ENCODE measurements around the gene RTN4RL2. TPM values are rescaled to one million over a fixed set of nuclear protein-coding genes. Genes with fewer than 3 reads are reported as not detected.

The RTN4RL2 gene
- total RNA-seq, 1 experiment from 2014 or later: 15.5 TPM

- TF ChIP-seq CTCF (IDR thresholded peaks at IDR 0.05) (no peak), CREB1 (CRISPR knock-in tag; IDR thresholded peaks at IDR 0.05) (no peak), ELF4 (CRISPR knock-in tag; IDR thresholded peaks at IDR 0.05; ENCODE audit: low read depth) (no peak), PREB (CRISPR knock-in tag; IDR thresholded peaks at IDR 0.05; ENCODE audit: borderline replicate concordance) (no peak), ZMAT4 (CRISPR knock-in tag; IDR thresholded peaks at IDR 0.05) (no peak), HMGXB4 (CRISPR knock-in tag; IDR thresholded peaks at IDR 0.05) (no peak), NR2C2 (CRISPR knock-in tag; IDR thresholded peaks at IDR 0.05) (no peak)
- ChIA-PET POLR2A (interaction anchor here (1.5 kb wide), 1 partner anchor 17 kb away, joined by 4 read pairs; no protein-coding TSS in a partner anchor), CTCF (interaction anchor here (0.9 to 2.6 kb wide), 10 partner anchors 8 to 176 kb away, joined by 3 to 18 read pairs (median 4); partner anchors contain the start of gene RTN4RL2)
- H3K36me3 Mint-ChIP-seq: peaks cover 7% of the 10 kb centered on the region
- peak; percentile 7; the same call in 1 of the 2 replicates for ATAC-seq
- no peak for DNase-seq (ENCODE audit: low spot score)
- no peaks in the 10 kb centered on the region for H3K9me3 Mint-ChIP-seq
- peak overlapping the region; percentile 12 for H3K27ac Mint-ChIP-seq
- H3K27me3 Mint-ChIP-seq (ENCODE audit: low read depth): peaks cover 11% of the 10 kb centered on the region
- peaks cover 33% of the 10 kb centered on the region for H3K4me1 Mint-ChIP-seq
- H3K4me3 Mint-ChIP-seq: no peak overlapping the region
Measured at GRCh38 chr11:57468276-57468675, 7.9 kb downstream of the RTN4RL2 start.

GRCh38 chr11:57469268-57469667 lies 8.9 kb downstream of the RTN4RL2 start:
- ChIA-PET CTCF (interaction anchor here (1.0 to 2.6 kb wide), 2 partner anchors 9 to 12 kb away, joined by 3 to 18 read pairs; partner anchors contain the start of gene RTN4RL2), POLR2A (no interaction called here)
- TF ChIP-seq TEAD4 (CRISPR knock-in tag; IDR thresholded peaks at IDR 0.05) (no peak), ZBTB21 (CRISPR knock-in tag; IDR thresholded peaks at IDR 0.05; ENCODE audit: borderline replicate concordance) (no peak), NR1H2 (CRISPR knock-in tag; IDR thresholded peaks at IDR 0.05) (no peak), STAT6 (CRISPR knock-in tag; conservative IDR thresholded peaks at IDR 0.05; ENCODE audit: low read depth) (no peak), ZNF532 (CRISPR knock-in tag; IDR thresholded peaks at IDR 0.05; ENCODE audit: borderline replicate concordance) (no peak), OVOL2 (CRISPR knock-in tag; IDR thresholded peaks at IDR 0.05; ENCODE audit: borderline replicate concordance) (no peak), ESRRA (CRISPR knock-in tag; IDR thresholded peaks at IDR 0.05; ENCODE audit: borderline replicate concordance) (no peak), ZNF232 (CRISPR knock-in tag; IDR thresholded peaks at IDR 0.05) (no peak), E2F4 (CRISPR knock-in tag; IDR thresholded peaks at IDR 0.05; ENCODE audit: borderline replicate concordance, low read depth) (no peak)
- ATAC-seq (no peak), DNase-seq (ENCODE audit: low spot score) (no peak)
- Mint-ChIP-seq H3K4me3 (no peak overlapping the region), H3K4me1 (peaks cover 35% of the 10 kb centered on the region), H3K27me3 (ENCODE audit: low read depth) (peaks cover 9% of the 10 kb centered on the region), H3K27ac (no peak overlapping the region), H3K9me3 (no peaks in the 10 kb centered on the region), H3K36me3 (peaks cover 7% of the 10 kb centered on the region)

Data from WTC11 (cell line).